Activated CD8-positive, alpha-beta memory T cell treated with anti-CD3 and anti-CD28 coated beads, Interleukin-2, amount 50 U/mL, for 1 hour (primary cell): ENCODE measurements around the gene FBXL16.

Source experiments
- DNase-seq: peaks from one replicate; pipeline ENCODE4 v3.0.0-alpha.2; 2020; ENCODE audit errors: extremely low read depth

The FBXL16 gene

GRCh38 chr16:734981-735881 is 29.6 kb upstream of the FBXL16 start:
- DNase-seq, result no peak

DNA sequence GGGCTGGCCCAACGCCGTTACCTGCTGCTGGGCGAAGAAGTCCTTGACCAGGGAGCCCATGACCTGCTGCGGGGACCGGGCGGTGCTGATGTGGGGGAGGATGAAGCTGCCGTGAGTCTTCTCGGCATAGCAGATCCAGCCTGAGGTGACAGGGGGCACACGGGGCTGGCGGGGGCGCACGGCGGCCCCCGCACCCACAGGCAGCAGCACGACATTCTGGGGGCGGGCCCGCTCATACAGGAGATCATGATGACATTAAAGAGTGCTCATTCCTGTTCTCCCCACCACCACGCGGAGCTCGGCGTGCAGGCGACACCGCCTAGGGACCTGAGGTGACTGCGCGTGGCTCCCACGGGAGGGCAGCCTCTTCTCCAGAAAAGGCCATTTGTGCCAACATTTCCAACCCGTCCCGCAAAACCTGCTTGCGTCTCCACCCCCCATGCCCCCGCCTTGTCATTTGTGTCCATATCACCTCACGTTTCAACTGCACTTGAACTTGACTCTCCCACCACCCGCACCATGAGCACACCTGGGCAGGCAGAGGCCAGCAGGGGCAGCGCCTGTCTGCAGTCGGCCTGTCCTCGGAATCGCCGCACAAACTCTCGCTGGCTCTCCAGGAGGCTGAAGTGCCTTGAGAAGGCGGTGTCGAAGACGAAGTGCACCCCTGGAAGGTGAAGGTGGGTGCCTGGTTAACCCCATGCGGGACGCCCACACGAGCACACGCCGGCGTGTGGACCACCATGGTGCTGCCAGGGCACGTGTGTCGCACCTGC is 28.8 kb upstream of the FBXL16 start:
- DNase-seq, result no peak

DNA sequence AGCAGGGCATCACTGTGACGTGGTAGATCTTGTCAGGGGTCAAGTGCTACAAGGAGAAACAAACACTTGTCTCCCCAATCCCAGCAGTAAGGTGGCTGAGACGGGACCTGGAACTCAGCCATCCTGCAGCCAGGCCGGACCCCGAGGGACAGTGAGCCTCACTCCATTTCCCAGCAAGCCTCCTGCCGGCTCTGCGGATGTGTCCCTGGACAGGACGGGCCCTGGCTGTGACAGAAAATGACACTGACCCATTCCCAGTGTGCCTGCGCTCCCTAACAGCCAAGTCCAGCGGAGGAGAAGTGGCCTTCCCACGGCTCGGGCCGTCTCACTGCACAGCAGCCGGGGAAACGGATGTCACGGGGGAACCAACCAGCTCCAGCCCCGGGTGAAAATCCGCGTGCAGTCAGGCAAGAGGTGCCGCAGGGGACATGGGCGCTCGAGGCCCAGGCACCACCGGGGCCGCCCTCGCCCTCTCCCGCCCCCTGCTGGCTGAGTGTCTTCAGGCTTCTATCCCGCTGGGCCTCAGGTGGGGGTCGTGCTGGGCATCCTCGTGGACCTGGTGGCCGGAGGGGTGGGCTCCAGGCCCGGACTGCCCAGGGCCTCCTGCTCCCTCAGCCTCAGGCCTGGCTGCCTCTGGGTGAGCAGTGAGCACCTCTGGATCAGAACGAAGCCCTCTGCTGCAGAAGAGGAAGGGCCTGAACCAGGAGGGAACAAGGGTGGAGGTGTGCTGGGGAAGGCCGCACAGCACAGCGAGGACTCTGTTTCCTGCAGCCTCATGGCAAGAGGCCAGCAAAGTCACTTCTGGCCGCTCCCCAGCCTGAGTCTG is 28.0 kb upstream of the FBXL16 start:
- no peak for DNase-seq

GRCh38 chr16:732936-733335 is 27.3 kb upstream of the FBXL16 start:
- DNase-seq, result no peak

GRCh38 chr16:732332-732731 is 26.7 kb upstream of the FBXL16 start:
- no peak for DNase-seq

DNA sequence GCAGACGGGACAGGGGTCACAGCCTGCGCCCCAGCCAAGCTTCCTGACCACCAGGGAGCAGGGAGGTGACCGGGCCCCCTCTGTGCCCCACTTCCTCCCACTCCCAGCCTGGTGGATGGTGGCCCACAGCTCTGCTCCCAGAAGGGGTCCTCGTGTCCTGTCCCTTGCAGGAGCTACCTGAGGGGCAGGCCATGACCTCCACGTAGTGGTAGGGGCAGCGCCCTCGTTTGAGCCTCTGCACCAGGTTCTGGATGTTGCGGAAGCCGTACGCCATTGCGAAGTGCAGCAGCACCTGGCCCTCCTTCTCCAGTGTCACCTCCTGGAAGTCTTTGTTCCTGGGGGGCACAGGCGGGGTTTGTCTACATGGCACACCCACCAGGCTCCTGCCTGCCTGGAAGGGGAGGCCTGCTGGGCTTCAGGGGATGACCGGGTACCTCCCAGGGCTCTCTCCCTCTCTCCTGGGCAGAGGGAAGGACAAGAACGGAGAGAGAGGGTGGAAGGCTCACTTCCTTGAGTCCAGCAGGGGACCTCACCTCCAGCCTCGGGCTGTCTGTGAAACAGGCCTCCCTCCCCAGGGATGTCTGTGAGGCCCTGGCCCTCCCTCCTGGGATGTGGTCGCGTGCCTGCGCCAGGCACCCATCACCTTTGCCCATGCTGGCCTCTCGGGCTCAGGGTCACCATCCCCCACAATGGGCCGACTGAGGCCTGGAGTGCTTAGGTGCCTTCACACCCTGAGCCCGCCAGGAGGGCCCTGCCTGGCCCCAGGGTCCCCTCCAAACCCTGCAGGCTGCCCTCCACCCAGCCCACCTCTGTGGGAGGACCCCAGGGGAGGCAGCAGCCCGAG is 25.3 kb upstream of the FBXL16 start:
- DNase-seq, result no peak

DNA sequence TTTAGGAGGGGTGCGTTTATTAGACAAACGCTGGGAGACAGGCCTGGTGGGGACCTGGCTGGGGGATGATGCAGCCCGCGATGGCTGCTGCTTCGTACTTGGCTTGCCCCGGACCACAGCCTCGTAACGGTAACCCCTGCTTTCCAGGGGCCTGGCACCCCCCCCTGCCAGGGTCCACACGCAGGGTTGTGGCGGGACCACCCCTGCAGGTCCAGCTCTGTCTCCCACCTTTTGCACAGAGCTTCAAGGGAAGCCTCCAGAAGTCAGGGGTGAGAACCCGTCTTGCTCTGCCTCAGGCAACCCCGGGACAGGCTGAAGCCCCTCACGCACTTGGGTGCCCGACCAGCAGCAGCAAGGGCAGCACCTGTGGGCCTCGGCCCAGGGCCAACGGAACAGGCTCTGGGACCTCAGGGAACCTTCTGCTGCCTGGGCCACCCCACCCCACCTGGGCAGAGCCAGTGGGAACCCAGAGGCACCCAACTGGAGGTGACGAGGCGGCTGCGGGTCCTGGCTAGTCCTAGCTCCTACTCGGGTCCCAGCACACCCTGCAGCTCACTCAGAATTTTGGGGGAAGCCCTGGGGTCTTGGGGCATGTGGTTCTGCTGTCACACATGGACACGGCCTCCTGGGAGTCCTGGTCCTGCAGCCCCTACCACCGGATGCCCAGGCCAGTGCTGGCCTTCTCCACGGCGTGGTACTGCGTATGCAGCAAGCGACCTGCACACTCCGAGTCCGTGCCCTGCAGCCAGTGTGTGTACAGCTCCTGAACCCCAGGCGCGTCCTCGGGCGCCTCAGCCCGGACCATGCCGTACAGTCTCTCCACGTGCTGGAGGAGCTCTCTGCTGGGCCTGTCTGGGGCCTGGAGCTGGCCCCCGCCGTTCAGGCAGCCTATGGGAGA is 24.4 kb upstream of the FBXL16 start:
- no peak for DNase-seq

- no peak for DNase-seq
Measured at GRCh38 chr16:728890-729744, 23.5 kb upstream of the FBXL16 start.

- no peak for DNase-seq
Measured at GRCh38 chr16:728131-728889, 22.7 kb upstream of the FBXL16 start.

GRCh38 chr16:727291-727977 is 21.8 kb upstream of the FBXL16 start:
- DNase-seq, result no peak

- DNase-seq, result no peak
Measured at GRCh38 chr16:726438-727290, 21.1 kb upstream of the FBXL16 start, which contains the start of the genes CCDC78 and HAGHL. TSS of gene CCDC78 (minus strand) at chr16:726443. CDS start at chr16:726367, 76 bp downstream. TSS of gene HAGHL (plus strand) at chr16:727106. CDS start at chr16:727510, 404 bp downstream.

GRCh38 chr16:726188-726437 is 20.5 kb upstream of the FBXL16 start:
- DNase-seq, result no peak

DNA sequence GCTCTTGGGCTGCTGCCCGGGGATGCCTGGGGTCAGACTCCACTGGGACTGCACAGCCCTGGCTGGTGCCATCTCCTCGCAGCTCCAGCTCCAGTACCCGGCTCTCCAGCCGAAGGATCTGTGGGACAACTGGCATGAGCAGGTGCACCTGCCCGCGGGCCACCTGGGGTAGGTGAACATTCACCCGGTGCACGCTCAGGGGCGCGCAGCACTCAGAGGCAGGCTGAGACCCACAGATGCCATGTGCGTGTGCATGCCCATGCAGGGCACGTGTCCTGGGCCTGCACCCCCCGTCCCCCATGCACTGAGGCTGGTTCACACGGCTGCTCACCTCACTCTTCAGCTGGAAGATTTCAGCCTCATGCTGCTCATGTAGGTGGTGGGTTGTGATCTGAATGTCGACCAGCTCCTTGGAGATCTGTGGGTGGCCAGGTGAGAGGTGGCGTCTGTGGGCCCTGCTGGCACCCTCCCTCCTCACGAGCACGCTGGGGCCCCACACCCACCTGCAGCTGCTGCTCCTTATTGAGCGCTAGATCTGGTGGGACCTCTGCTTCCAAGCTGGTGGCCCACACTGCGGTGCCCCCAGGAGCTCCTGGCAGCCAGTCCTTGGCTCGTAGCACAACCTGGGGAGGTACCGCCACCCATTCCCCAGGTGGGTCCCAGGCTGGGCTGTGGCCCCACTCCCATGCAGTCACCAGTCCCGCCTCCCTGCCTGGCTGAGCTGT is 20.0 kb upstream of the FBXL16 start:
- DNase-seq, result no peak

- no peak for DNase-seq
Measured at GRCh38 chr16:725041-725376, 19.4 kb upstream of the FBXL16 start.

DNA sequence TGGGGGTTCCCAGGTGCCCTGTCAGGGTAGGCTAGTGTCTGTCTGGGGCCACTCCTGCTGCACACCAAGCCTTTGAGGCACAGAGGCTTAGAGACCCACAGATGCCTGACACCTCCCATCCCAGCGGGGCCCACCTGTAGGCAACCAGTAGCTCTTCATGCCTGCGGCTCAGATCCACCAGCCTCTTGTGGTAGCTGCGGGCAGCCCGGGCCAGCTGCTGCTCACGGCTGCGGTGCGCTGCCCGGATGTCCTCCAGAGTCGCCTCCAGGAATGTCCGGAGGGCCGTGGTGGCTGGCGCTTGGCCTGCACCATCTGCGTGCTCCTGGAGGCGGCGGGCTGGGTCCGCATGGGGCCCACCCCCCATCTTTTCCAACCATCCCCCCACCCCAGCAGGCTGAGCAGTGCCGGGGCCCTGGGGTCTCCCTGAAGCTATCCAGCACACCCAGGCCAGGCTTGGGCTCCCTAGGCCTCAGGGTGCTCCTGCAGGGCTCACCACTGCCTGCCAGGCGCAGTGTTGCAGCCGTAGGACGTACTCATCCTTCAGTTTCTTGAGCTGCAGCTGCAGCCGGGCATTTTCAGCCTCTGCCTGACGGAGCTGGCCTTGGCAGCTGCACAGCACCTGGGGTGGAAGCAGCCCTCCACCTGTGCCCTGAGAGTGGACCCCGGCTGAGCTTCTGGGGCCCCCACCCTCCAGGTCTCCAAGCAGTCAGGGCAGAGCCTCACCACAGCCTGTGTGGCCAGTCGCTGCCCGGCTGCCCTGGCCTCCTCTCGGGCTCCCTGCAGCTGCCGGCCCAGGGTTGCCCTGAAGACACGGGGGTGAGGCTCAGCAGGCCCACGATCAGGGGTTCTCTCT is 18.8 kb upstream of the FBXL16 start:
- no peak for DNase-seq
